GM21529 (cell line): Measurements from ENCODE around the gene IRAG1.

ENCODE experiments used
- ATAC-seq: cut with Tn5 transposase; IDR thresholded peaks from one replicate; pipeline ENCODE4 v1.9.1; 2021; ENCODE audit not compliant: unreplicated experiment

Gene IRAG1, protein sequence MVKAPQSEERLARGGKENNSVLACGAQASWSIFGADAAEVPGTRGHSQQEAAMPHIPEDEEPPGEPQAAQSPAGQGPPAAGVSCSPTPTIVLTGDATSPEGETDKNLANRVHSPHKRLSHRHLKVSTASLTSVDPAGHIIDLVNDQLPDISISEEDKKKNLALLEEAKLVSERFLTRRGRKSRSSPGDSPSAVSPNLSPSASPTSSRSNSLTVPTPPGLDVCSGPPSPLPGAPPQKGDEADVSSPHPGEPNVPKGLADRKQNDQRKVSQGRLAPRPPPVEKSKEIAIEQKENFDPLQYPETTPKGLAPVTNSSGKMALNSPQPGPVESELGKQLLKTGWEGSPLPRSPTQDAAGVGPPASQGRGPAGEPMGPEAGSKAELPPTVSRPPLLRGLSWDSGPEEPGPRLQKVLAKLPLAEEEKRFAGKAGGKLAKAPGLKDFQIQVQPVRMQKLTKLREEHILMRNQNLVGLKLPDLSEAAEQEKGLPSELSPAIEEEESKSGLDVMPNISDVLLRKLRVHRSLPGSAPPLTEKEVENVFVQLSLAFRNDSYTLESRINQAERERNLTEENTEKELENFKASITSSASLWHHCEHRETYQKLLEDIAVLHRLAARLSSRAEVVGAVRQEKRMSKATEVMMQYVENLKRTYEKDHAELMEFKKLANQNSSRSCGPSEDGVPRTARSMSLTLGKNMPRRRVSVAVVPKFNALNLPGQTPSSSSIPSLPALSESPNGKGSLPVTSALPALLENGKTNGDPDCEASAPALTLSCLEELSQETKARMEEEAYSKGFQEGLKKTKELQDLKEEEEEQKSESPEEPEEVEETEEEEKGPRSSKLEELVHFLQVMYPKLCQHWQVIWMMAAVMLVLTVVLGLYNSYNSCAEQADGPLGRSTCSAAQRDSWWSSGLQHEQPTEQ

DNA sequence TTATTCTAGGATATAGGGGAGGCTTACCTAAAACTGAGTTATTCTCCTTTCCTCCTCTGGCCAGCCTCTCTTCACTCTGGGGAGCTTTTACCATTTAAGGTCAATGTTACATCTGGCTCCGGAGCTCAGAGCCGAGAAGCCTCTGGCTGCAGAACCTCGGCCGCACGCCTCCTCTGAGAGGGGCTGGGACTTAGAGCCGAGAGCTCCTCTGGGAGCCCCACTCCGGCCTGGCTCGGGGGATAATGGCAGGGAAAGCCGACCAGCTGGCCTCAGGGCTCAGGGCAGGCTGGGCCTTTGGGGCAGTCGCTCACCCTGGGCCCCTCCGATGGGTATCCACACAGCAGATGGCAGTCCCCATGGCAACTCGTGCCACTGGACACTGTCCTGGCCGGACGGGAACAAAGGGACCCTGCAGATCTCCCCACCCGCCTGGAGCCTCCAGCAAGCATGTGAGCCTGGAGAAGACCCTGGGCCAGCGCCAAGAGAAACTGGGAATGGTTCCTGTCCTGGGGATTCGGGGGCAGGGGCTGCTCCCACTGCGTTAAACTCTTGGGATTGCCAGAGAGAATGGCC lies at the start of gene IRAG1:
Gene IRAG1, minus strand, starts transcription at position 247 of the 573 bp plus-strand sequence. Its CDS starts 153 bp downstream, at position 94.
- ATAC-seq: no peak

DNA sequence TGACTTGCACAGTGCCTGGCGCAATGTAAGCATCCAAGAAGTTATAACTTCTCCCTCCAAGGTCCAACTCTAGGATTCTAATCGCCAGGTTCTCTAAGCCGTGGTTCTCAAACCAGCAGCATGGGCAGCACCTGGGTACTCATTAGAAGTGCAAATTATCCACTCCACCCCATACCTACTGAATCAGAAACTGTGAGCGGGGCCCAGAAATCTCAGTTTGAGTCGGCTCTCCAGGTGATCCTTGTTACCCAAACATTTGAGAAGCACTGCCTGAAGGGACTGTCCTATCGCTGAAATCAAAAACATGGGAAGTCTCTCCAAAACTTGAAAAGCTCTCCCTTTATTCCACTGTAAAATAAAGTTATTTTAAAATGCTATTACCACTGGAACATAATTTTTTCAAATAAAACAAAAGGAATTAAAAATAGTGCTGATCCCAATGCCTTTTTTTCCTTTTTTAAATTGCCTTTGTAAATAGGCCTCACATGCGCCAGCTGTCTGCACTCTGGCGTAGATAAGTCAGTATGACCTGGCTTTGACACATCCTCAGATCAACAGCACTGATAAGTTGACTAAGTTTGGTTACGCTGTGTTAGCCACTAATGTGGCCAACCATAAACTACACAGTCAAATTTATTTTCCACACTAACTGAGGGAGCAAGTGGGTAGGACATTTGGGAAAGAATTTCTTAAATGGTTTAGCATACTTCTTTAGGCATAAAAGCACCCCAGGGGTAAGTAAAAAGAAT lies 49.1 kb upstream of the IRAG1 start:
- ATAC-seq: no peak

DNA sequence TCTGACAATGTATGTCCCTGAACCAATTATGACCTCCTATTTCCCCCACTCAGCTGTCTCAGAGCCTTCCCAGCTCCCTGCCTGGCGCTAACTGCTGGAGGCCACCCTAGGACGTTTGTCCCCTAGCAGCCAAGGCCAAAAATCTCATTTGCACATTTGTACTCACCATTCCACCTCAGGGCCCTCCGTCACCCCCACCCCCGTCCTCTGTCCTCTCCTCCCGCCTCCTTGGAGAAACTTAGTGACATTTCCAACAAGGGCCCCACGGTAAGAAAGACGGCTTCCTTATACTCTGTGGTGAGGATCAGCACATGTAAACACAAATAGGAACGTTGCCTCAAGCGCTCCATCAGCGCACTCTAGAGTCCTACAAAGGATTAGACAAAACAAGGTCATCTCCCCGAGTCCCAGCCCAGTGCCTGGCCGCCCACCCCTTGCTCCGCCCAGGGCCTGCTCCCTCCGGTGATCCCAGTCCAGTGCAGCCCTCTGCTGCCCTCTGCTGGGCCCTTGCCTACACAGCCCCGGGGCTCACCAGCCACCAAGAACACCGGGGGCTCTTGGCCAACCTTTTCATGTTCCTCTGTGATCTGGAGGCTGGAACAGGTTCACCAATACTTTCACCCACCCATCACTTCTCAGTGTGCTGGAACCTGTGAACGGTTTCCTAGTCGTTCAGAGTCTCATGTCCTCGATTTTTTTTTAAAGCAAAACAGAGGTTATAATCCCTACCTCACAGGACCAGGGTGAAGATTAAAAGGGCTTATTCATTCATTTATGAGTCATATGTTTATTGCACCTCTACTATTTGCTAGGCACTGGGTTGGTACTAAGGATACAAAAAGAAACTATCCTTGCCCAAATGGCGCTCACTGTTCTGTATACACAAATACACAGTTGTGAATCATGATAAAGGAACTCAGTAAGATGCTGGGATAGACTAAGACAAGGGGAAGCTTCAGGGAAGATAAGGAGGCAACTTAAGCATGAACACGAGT lies 42.2 kb upstream of the IRAG1 start:
- peak; percentile 97 for ATAC-seq

DNA sequence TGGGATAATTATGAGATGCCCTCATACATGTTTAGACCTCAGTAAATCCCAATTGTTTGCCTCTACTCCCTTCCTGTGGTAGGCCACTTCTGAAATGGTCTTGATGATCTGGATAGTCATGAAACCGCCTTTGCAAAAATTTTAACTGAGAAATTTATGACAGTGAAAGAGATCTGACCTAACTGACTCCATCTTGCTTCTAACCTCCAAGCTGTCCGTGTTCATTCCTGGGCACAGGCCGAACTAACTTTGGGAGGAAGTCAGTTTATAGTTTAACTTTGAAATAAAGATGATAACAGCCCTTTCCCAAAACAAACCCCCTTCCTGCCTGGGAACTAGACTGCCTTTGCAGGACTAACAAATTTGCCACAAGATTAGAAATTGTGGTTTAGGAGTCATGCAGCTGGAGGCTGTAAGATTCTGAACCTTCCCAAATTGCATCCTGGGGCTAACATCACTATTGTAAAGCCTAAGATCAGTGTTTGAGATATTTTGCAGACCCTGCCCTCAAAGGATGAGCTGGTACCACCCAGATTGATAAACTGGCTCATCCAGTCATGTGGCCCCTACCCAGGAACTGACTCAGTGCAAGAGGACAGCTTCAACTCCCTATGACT lies 37.6 kb upstream of the IRAG1 start:
- no peak for ATAC-seq

DNA sequence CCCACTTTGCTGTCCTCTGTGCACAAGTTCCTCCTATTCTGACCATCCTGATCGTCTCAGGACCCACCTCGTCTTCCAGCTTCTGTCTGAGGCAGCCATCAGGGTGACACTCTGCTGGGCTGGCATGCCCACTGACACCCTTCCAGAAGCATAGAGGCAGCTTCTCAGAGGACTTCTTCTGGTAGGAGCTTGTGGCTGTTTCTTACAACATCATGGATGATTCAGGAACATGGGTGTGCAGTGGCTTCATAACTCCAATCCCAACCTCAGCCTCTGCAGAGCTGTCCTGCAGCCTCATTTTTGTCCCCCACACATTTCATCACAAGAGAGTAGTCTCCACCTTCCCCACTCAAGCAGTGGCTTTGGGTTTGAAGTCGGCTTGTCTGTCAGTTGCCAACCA lies 36.6 kb upstream of the IRAG1 start:
- ATAC-seq: no peak

DNA sequence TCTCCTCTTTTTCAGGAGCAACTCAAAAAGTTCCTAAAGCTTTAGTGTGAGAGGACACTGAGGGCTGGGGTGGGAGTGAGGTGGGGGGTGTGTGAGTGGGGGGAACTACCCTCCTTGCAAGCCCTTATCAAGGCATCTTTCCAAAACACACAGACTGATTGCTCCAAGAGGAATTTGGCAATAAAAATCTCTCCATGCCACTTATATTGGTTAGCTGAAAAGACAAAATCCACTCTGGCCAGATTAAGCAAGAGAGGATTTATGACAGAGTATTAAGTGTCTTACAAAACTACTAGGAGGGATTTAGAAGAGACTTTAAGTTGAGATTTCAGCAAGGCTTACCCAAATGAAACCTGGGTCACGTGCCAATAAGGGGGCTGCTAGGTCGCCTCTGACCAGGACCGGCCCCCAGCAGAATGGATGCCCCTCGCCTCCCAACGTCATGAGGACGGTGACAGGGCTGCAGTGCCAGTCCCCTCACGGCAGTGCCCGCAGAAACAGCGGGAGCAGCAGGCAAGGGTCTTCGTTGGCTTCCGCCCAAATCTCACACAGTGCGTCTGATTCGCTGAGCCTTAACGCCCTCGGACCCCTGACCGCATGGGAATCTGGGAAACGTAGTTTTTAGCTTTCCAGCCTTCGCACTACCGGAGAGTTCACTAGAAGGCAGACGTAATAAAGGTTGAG lies 35.4 kb upstream of the IRAG1 start:
- no peak for ATAC-seq

DNA sequence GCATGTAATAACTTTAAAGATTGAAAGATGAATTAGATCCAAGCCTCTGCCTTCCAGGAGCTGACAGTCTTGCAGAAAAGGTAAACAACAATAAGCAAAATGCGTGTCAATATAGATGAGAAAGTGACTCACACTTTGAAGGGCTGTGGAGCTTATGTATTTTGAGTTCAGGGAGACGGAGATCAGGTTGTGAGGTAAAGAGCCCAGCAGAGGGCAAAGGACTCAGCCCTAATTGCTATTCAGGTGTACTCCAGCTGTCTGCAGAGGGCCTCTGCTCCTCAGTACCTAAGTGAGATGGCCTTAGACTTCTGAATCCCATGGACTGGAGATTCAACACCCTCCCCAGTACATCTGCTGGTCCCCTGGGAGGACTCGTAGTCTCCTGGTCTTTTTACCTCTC lies 34.6 kb upstream of the IRAG1 start:
- no peak for ATAC-seq

DNA sequence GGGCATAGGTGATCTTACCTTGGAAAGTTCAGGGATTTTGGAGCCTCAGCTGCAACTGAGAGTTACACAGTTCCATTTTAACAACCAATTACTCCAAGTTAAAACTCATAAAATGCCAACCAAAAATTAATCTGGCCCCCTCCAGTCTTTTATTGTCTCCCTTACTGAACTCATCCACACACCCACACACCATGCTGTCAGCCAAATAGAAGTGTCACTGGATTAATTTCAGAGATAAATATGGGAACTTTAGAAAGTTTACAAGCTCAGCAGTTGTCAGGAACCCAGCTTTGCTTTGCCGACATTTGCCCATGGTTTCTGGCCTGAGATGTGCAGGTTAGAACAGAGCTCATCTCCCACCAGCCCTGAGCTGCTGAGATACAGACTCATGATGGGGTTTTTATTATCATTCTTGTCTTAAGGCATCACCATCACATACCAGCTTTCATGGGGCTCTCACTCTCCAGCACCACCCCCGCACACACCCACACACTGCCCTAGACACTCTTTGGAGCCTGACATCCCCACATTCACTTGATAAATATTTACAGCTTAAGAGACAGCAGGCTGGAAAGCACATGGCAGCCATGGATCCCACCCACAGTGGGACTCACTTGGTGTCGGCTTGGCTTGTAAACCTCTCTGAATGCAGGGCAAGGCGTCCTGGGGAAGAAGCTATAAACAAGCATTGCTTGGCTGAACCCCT lies 33.7 kb upstream of the IRAG1 start:
- ATAC-seq: no peak

DNA sequence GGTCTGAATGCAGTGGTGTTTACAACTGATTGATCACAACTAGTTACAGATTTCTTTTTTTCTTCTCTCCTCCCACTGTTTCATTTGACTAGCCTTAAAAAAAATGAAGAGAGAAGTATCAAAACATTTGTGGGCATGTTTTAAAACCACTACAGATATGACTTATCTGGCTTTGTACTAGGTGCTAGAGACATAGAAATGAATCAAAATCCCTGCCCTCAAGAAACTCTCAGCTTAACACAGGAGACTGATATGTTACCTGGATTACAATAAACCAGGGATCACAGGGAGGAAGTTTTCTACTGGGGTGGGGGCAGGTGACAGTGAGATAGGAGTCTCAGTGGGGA lies 32.3 kb upstream of the IRAG1 start:
- ATAC-seq: no peak

DNA sequence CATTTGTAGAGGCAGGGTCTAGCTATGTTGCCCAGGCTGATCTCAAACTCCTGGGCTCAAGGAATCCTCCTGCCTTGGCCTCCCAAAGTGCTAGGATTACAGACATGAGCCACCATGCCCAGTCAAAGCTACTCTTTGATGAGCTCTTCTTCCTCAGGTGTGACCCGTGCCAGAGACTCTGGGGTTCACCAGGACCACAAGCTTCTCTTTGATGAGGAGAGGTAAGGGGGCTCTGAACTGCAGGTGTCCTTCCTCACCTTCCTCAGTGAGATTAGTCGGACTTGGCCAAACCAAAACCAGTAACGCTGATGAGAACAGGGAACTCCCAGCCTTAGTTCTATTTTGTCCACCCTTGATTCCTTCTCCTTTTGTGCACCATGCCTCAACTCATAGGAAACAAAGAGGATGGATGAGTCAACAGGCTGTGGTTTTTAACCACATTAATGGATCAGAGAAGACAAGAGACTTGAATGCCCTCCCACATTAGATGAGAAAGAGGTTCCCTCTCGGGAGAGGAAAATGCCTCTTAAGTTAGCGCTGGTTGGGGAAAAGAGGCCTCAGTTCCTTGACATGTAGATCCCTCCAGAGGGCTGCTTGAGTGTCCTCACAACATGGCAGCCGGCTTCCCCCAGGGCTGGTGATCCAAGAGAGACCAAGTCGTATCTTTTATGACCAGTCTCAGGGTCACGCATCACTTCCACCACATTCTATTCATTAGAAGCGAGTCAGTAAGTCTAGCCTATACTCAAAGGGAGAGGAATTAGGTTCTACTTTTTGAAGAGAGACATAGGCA lies 31.8 kb upstream of the IRAG1 start:
- no peak for ATAC-seq

DNA sequence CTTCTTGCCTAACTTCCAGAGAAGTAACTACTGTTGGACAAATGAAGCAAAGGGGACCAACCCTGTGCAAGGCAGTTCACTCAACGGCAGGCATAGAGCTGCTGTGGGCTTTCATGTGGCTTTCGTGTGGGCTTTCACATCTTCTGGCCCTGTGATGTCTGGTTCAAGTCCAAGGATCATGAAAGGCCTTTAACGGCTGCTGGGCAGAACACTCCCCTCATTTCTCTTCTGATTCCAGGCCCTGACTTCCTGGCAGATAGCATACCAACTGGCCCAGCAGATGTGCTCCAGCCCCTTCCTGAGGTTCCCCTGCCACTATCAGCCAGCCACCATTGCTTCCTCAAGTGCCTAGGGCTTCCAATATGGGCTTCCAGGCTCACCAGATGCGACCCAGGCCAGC lies 28.8 kb upstream of the IRAG1 start:
- no peak for ATAC-seq

DNA sequence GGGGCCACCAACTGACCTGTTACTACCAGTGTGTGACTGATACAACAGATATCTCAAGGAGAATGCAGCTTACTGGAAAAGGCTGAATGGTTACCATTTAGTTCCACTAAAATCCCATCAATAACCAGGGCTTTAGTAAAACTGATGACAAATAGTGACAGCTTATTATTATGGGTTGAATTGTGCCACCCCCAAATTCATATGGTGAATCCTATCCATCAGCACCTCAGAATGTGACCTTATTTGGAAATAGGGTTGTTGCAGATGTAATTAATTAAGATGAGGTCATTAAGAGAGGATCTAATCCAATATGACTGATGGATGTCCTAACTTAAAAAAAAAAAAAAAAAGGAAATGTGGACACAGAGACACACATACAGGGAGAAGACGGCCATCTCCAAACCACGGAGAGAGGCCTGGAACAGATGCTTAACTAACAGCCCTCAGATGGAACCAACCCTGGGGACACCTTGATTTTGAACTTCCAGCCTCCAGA lies 27.4 kb upstream of the IRAG1 start:
- no peak for ATAC-seq

DNA sequence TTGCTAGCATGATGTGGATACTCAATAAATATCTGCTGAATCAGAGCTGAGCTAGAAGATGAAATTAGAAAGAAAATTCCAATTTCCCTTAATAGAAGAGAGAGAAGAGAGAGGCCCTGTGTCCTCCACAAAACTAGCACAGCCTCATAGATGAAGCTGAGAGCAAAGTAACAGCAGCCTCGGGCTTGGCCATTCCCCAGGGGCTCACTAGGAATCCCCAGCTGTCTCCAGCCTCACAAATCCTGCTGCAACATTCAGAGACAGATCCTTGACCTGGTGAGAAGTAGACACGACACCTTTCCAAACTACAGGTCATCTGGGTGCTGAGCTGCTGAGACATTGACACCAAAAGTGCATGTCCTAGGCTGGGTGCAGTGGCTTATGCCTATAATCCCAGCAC lies 26.1 kb upstream of the IRAG1 start:
- ATAC-seq: no peak

DNA sequence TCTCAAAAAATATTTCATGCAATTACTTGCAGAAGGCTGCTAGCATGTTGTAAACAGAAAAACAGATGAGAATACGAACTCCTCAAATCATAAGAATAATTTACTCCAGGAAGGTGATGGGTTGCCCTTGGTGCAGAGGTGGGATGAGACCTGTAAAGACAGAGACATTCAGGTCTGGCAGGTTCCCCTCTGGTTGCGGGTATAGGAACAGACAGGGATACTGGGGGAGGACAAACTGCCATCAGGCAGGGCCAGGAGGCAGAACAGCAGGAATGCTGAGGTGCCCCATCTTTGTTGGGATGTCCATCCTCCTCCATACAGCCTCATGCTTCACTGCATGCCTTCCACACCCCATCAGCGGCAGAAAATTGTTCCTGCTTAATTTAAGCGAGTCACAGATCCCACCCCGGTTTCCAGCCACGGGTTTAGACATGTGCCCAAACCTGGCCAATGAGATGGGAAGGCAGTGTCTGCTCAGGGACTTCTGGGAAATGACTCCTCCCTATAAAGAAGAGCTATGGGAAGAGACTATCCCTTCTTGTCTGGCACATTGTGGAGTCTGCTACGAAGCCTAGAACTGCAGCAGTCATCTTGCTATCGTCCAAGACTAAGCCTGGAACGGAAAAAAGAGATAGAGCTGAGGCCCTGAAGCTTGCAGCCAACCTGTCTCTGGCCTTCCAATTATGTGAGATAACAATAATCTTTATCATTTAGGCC lies 23.1 kb upstream of the IRAG1 start:
- ATAC-seq: no peak

DNA sequence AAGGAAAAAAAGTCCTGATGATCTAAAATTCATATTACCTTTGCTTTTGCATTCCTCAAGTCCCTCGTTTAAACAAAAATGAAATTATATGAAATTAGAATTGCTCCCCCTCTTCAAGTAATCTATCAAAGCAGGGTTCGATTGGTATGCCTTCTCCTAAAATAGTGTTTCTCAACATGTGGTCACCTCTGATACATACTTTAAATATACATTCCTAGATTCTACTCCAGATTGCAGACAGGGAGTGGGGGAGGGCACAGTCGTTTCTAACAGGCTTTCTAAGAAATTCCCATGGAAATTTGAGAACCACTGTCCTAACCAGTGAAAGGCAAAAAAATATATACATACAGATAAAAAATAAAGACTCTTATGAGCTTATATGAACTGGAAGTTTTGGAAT lies 22.6 kb upstream of the IRAG1 start:
- ATAC-seq: no peak

DNA sequence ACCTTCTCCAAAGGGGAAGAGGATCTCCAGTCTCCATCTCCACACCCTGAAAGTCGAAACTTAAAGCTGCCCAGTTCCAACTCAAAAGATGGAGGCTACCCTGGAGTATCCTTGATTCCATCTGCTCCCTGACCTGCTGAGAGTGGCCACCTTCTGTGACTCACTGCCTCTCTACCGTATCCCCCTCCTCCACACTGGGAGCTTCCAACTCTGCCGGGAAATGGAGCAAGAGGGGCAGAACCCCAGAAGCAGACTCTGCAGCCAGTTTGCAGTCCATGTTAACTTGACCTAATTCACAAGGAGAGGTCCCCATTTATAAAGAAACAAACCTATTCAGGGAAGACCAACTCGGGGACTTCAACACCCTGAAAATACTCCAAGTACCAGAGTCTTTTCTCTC lies 22.0 kb upstream of the IRAG1 start:
- no peak for ATAC-seq
